MM.1S (cell line): ENCODE measurements around the gene SCUBE3.

Experiments used
- DNase-seq: peaks from one replicate; pipeline ENCODE4 v3.0.0-alpha.2; 2015
- H2AFZ ChIP-seq: fragments of 300-600 bp; sonication (generic); 2 replicates; pipeline ENCODE4 v1.6.0; 2016; ENCODE audit warnings: antibody characterized with exemption, low read length
- H3F3A ChIP-seq: fragments of 300-600 bp; sonication (generic); 2 replicates; pipeline ENCODE4 v1.6.1; 2016; ENCODE audit warnings: mild to moderate bottlenecking, antibody characterized with exemption, low read length, moderate library complexity, mixed read lengths; ENCODE audit not compliant: insufficient read depth
- H3K27ac ChIP-seq: fragments of 300-600 bp; sonication (generic); 2 replicates; pipeline ENCODE4 v1.5.1; 2016; ENCODE audit warnings: mild to moderate bottlenecking, low read length
- H3K27me3 ChIP-seq: fragments of 300-600 bp; sonication (generic); replicated peaks from 2 replicates; pipeline ENCODE4 v1.6.0; 2016; ENCODE audit warnings: low read length; ENCODE audit not compliant: insufficient read depth
- H3K36me3 ChIP-seq: fragments of 300-600 bp; sonication (generic); replicated peaks from 2 replicates; pipeline ENCODE4 v1.6.1; 2016; ENCODE audit warnings: mild to moderate bottlenecking, low read length, mixed read lengths; ENCODE audit not compliant: insufficient read depth
- H3K4me1 ChIP-seq: fragments of 300-600 bp; sonication (generic); 2 replicates; pipeline ENCODE4 v1.6.1; 2016; ENCODE audit warnings: low read length, mixed read lengths
- H3K4me2 ChIP-seq: fragments of 300-600 bp; sonication (generic); 2 replicates; pipeline ENCODE4 v1.6.0; 2016; ENCODE audit warnings: low read depth, low read length
- H3K4me3 ChIP-seq: fragments of 300-600 bp; sonication (generic); 2 replicates; pipeline ENCODE4 v1.5.1; 2016; ENCODE audit warnings: low read length, mixed read lengths
- H3K79me2 ChIP-seq: fragments of 300-600 bp; sonication (generic); 2 replicates; pipeline ENCODE4 v1.6.1; 2016; ENCODE audit warnings: mixed run types, low read length, mixed read lengths
- H3K9ac ChIP-seq: fragments of 300-600 bp; sonication (generic); 2 replicates; pipeline ENCODE4 v1.6.1; 2016; ENCODE audit warnings: low read length, mixed read lengths
- H3K9me2 ChIP-seq: fragments of 300-600 bp; sonication (generic); replicated peaks from 2 replicates; pipeline ENCODE4 v1.6.1; 2016; ENCODE audit warnings: mild to moderate bottlenecking, low read length, mixed read lengths; ENCODE audit not compliant: insufficient read depth
- H3K9me3 ChIP-seq: fragments of 300-600 bp; sonication (generic); replicated peaks from 2 replicates; pipeline ENCODE4 v1.6.1; 2016; ENCODE audit warnings: mild to moderate bottlenecking, low read length, mixed read lengths; ENCODE audit not compliant: insufficient read depth
- H4K20me1 ChIP-seq: fragments of 300-600 bp; sonication (generic); 2 replicates; pipeline ENCODE4 v1.6.1; 2016; ENCODE audit warnings: mild to moderate bottlenecking, low read length, moderate library complexity, mixed read lengths; ENCODE audit not compliant: insufficient read depth
- CTCF ChIP-seq: fragments of 300-600 bp; sonication (generic); IDR thresholded peaks from 2 replicates; pipeline ENCODE4 v1.5.1; 2016; ENCODE audit warnings: antibody characterized with exemption, low read length, mixed read lengths
- EZH2 ChIP-seq: fragments of 300-600 bp; sonication (generic); optimal IDR thresholded peaks from 2 replicates; pipeline ENCODE3; 2017; ENCODE audit warnings: low read depth, mild to moderate bottlenecking, antibody characterized with exemption, low read length, mixed read lengths
- EZH2phosphoT487 ChIP-seq: fragments of 300-600 bp; sonication (generic); IDR thresholded peaks from 2 replicates; pipeline ENCODE4 v1.6.1; 2018; ENCODE audit warnings: antibody characterized with exemption, low read length

The SCUBE3 gene

GRCh38 chr6:35228481-35228880 is 14.7 kb downstream of the SCUBE3 start:
- no peak for TF ChIP-seq EZH2
- no peak for TF ChIP-seq EZH2phosphoT487
- TF ChIP-seq CTCF = no peak
- Histone ChIP-seq H3K9me3 (no peaks in the 10 kb centered on the region), H3K36me3 (no peaks in the 10 kb centered on the region), H3K27ac (no peak overlapping the region), H3K9me2 (no peaks in the 10 kb centered on the region), H3K4me3 (no peak overlapping the region), H3K9ac (no peak overlapping the region), H3K27me3 (no peaks in the 10 kb centered on the region), H3K4me2 (no peak overlapping the region), H3K4me1 (no peaks in the 10 kb centered on the region), H2AFZ (no peak overlapping the region), H4K20me1 (no peaks in the 10 kb centered on the region), H3F3A (no peaks in the 10 kb centered on the region), H3K79me2 (no peaks in the 10 kb centered on the region)
- no peak for DNase-seq

GRCh38 chr6:35229304-35229703 is 15.5 kb downstream of the SCUBE3 start:
- H3F3A ChIP-seq = no peaks in the 10 kb centered on the region
- H3K27ac ChIP-seq = no peak overlapping the region
- H3K9me3 ChIP-seq = no peaks in the 10 kb centered on the region
- H3K4me3 ChIP-seq = no peak overlapping the region
- no peaks in the 10 kb centered on the region for H3K4me1 ChIP-seq
- H2AFZ ChIP-seq = no peak overlapping the region
- TF ChIP-seq EZH2 (no peak), EZH2phosphoT487 (no peak), CTCF (no peak)
- H3K4me2 ChIP-seq = no peak overlapping the region
- H3K27me3 ChIP-seq = no peaks in the 10 kb centered on the region
- no peak overlapping the region for H3K9ac ChIP-seq
- no peaks in the 10 kb centered on the region for H4K20me1 ChIP-seq
- H3K36me3 ChIP-seq = no peaks in the 10 kb centered on the region
- no peak for DNase-seq
- no peaks in the 10 kb centered on the region for H3K9me2 ChIP-seq
- no peaks in the 10 kb centered on the region for H3K79me2 ChIP-seq

GRCh38 chr6:35230498-35230897 is 16.7 kb downstream of the SCUBE3 start:
- Histone ChIP-seq H3F3A (no peaks in the 10 kb centered on the region), H3K79me2 (no peaks in the 10 kb centered on the region), H2AFZ (no peak overlapping the region), H3K4me1 (no peaks in the 10 kb centered on the region), H4K20me1 (no peaks in the 10 kb centered on the region), H3K9me2 (no peaks in the 10 kb centered on the region), H3K27me3 (no peaks in the 10 kb centered on the region), H3K9me3 (no peaks in the 10 kb centered on the region), H3K4me2 (no peak overlapping the region), H3K27ac (no peak overlapping the region), H3K4me3 (no peak overlapping the region), H3K36me3 (no peaks in the 10 kb centered on the region), H3K9ac (no peak overlapping the region)
- TF ChIP-seq EZH2 = no peak
- TF ChIP-seq CTCF = no peak
- no peak for TF ChIP-seq EZH2phosphoT487
- no peak for DNase-seq
